GM12801 (cell line): ENCODE results near the gene CYP8B1.

Experiments
- CTCF ChIP-seq: IDR thresholded peaks from one replicate; pipeline ENCODE4 v1.5.1; 2011; ENCODE audit warnings: control low read depth; ENCODE audit not compliant: insufficient read length; ENCODE audit errors: extremely low read depth

Gene CYP8B1

GRCh38 chr3:42850263-42850662 lies 25.4 kb downstream of the CYP8B1 start:
- no peak for TF ChIP-seq CTCF

GRCh38 chr3:42849017-42849416 lies 26.7 kb downstream of the CYP8B1 start:
- no peak for TF ChIP-seq CTCF

- TF ChIP-seq CTCF: no peak
Observed at GRCh38 chr3:42847731-42848130, 27.9 kb downstream of the CYP8B1 start.

GRCh38 chr3:42846685-42847522 lies 28.8 kb downstream of the CYP8B1 start:
- no peak for TF ChIP-seq CTCF

- no peak for TF ChIP-seq CTCF
Observed at GRCh38 chr3:42844815-42845214, 30.9 kb downstream of the CYP8B1 start.

- TF ChIP-seq CTCF: no peak
Observed at GRCh38 chr3:42844412-42844713, 31.3 kb downstream of the CYP8B1 start.

- TF ChIP-seq CTCF: no peak
Observed at GRCh38 chr3:42843713-42844411, 31.8 kb downstream of the CYP8B1 start.
